HCT116 (cell line): ENCODE data around the gene VWA5B1. TPM values are rescaled to one million over a fixed set of nuclear protein-coding genes. Genes with fewer than 3 reads are reported as not detected.

Source experiments
- ATAC-seq: fragments of 200-7000 bp; cut with Tn5 transposase; 2 replicates; pipeline ENCODE4 v1.9.1; 2020; ENCODE audit warnings: mild to moderate bottlenecking, moderate library complexity
- BruUV-seq: library from RNA; stranded (reverse); fragments of 400-500 nt; replicated peaks from 2 replicates; lab custom pipeline; 2021; lab: Mats Ljungman, UMichigan
- CTCF ChIA-PET: fragments of 300-600 bp; sonication (Branson Sonifier 250); formaldehyde crosslinking; loops from one replicate; lab custom pipeline; 2021; ENCODE audit warnings: antibody characterized with exemption; lab: Charles Lee
- POLR2A ChIA-PET: fragments of 300-600, 350-600 bp; sonication (Branson Sonifier 250); formaldehyde crosslinking; loops from one replicate; lab custom pipeline; 2021; ENCODE audit warnings: antibody characterized with exemption; lab: Charles Lee
- RAD21 ChIA-PET, 2 experiments: fragments of 300-600 bp; sonication (Branson Sonifier 250); formaldehyde crosslinking; loops; one replicate each; lab custom pipeline; 2023; ENCODE audit warnings: low total read pairs in 2 of 2; ENCODE audit not compliant: uncharacterized antibody in 2 of 2, unreplicated experiment in 2 of 2, low non-redundant PET in 1 of 2; lab: Charles Lee
- DNase-seq: peaks from one replicate; pipeline ENCODE4 v3.0.0-alpha.2; 2010; ENCODE audit warnings: low read depth, low spot score
- H2AFZ ChIP-seq: fragments of 200-600 bp; shearing (Covaris generic), sonication (generic); 2 replicates; pipeline ENCODE4 v1.6.1; 2017; ENCODE audit warnings: low read depth, mixed run types, mixed read lengths, antibody characterized with exemption, low read length; ENCODE audit not compliant: poor library complexity, severe bottlenecking
- H3K27ac ChIP-seq: 2 replicates; pipeline ENCODE4 v1.5.1; 2012; ENCODE audit warnings: low read depth, low read length
- H3K27me3 ChIP-seq: fragments of 200-600 bp; sonication (generic); 2 replicates; pipeline ENCODE4 v1.6.1; 2016; ENCODE audit warnings: mixed run types, low read length, mixed read lengths; ENCODE audit not compliant: insufficient read depth
- H3K36me3 ChIP-seq, 2 experiments: fragments of 200-500 bp in 1 of 2; fragments of 200-600 bp in 1 of 2; sonication (Bioruptor generic) in 1 of 2; sonication (generic) in 1 of 2; 2 replicates each; pipeline versions ENCODE4 v1.5.1 to v1.6.1; 2014 to 2016; ENCODE audit warnings: low read length in 2 of 2, inconsistent platforms in 1 of 2, mixed read lengths in 1 of 2, mixed run types in 1 of 2; ENCODE audit not compliant: insufficient read depth in 2 of 2, control insufficient read depth in 1 of 2
- H3K4me1 ChIP-seq, 2 experiments: fragments of 200-600 bp in 1 of 2; sonication (generic) in 1 of 2; 2 replicates each; pipeline versions ENCODE4 v1.5.1 to v1.6.1; 2012 to 2017; ENCODE audit warnings: low read length in 2 of 2, inconsistent platforms in 1 of 2, mild to moderate bottlenecking in 1 of 2, mixed read lengths in 1 of 2, mixed run types in 1 of 2, moderate library complexity in 1 of 2; ENCODE audit not compliant: insufficient read depth in 2 of 2, control insufficient read depth in 1 of 2
- H3K4me2 ChIP-seq: fragments of 200-600 bp; sonication (generic); 2 replicates; pipeline ENCODE4 v1.6.1; 2017; ENCODE audit warnings: mixed run types, low read length, mixed read lengths
- H3K4me3 ChIP-seq, 2 experiments: fragments of 200-600 bp in 1 of 2; sonication (generic) in 1 of 2; replicated peaks in 1 of 2; 2 replicates each; pipeline ENCODE4 v1.5.1; 2011 to 2016; ENCODE audit warnings: low read length in 2 of 2, control low read depth in 1 of 2, low read depth in 1 of 2, mild to moderate bottlenecking in 1 of 2, mixed read lengths in 1 of 2, mixed run types in 1 of 2
- H3K79me2 ChIP-seq: fragments of 200-600 bp; sonication (generic); 2 replicates; pipeline ENCODE4 v1.6.1; 2017; ENCODE audit warnings: mild to moderate bottlenecking, mixed run types, low read length, moderate library complexity, mixed read lengths; ENCODE audit not compliant: insufficient read depth
- H3K9ac ChIP-seq: fragments of 200-600 bp; sonication (generic); 2 replicates; pipeline ENCODE4 v1.6.1; 2016; ENCODE audit warnings: low read length, mixed read lengths
- H3K9me2 ChIP-seq: fragments of 200-600 bp; sonication (generic), shearing (Covaris generic); 2 replicates; pipeline ENCODE4 v1.6.1; 2017; ENCODE audit warnings: mixed run types, mild to moderate bottlenecking, moderate library complexity; ENCODE audit not compliant: insufficient read depth
- H3K9me3 ChIP-seq, 2 experiments: fragments of 200-500 bp in 1 of 2; fragments of 200-600 bp in 1 of 2; sonication (Bioruptor generic) in 1 of 2; sonication (generic) in 1 of 2; 2 replicates each; pipeline ENCODE4 v1.6.1; 2014 to 2017; ENCODE audit warnings: low read length in 2 of 2, mixed read lengths in 2 of 2, inconsistent platforms in 1 of 2, low read depth in 1 of 2, mild to moderate bottlenecking in 1 of 2, mixed run types in 1 of 2, moderate library complexity in 1 of 2; ENCODE audit not compliant: control insufficient read depth in 1 of 2, insufficient read depth in 1 of 2
- H4K20me1 ChIP-seq: fragments of 200-600 bp; sonication (generic), shearing (Covaris generic); 2 replicates; pipeline ENCODE4 v1.6.1; 2017; ENCODE audit warnings: mixed run types, mild to moderate bottlenecking, moderate library complexity; ENCODE audit not compliant: insufficient read depth
- CBX3 ChIP-seq: IDR thresholded peaks from 2 replicates; pipeline ENCODE4 v1.6.1; 2012; ENCODE audit warnings: low read depth
- CEBPB ChIP-seq: IDR thresholded peaks from 2 replicates; pipeline ENCODE4 v1.6.1; 2012; ENCODE audit warnings: low read depth
- EGR1 ChIP-seq: IDR thresholded peaks from 2 replicates; pipeline ENCODE4 v1.6.1; 2012; ENCODE audit warnings: low read depth
- ELF1 ChIP-seq: IDR thresholded peaks from 2 replicates; pipeline ENCODE4 v1.6.1; 2012; ENCODE audit warnings: low read depth, borderline replicate concordance
- EZH2 ChIP-seq: fragments of 200-600 bp; sonication (generic); IDR thresholded peaks from 2 replicates; pipeline ENCODE4 v1.6.1; 2017; ENCODE audit warnings: antibody characterized with exemption, mixed run types
- EZH2phosphoT487 ChIP-seq: fragments of 200-600 bp; IDR thresholded peaks from 2 replicates; pipeline ENCODE4 v1.6.1; 2018; ENCODE audit warnings: antibody characterized with exemption, borderline replicate concordance
- FOSL1 ChIP-seq: IDR thresholded peaks from 2 replicates; pipeline ENCODE4 v1.6.1; 2012; ENCODE audit warnings: low read depth
- POLR2AphosphoS5 ChIP-seq: IDR thresholded peaks from 2 replicates; pipeline ENCODE4 v1.6.1; 2011; ENCODE audit warnings: mild to moderate bottlenecking, low read depth, low read length, moderate library complexity
- RAD21 ChIP-seq: IDR thresholded peaks from 2 replicates; pipeline ENCODE4 v1.6.1; 2012; ENCODE audit warnings: low read depth, mild to moderate bottlenecking
- SIN3A ChIP-seq: IDR thresholded peaks from 2 replicates; pipeline ENCODE4 v1.6.1; 2012; ENCODE audit warnings: low read depth
- SP1 ChIP-seq: IDR thresholded peaks from 2 replicates; pipeline ENCODE4 v1.6.1; 2012; ENCODE audit warnings: low read depth
- SRF ChIP-seq: IDR thresholded peaks from 2 replicates; pipeline ENCODE4 v1.6.1; 2012; ENCODE audit warnings: low read depth
- TCF7L2 ChIP-seq: IDR thresholded peaks from 2 replicates; pipeline ENCODE4 v1.7.0; 2011; ENCODE audit warnings: borderline replicate concordance, inconsistent platforms; ENCODE audit not compliant: insufficient read depth, insufficient read length; ENCODE audit errors: extremely low read depth
- YY1 ChIP-seq: IDR thresholded peaks from 2 replicates; pipeline ENCODE4 v1.6.1; 2011; ENCODE audit warnings: low read length, low read depth, moderate library complexity, mild to moderate bottlenecking; ENCODE audit not compliant: insufficient replicate concordance; ENCODE audit errors: extremely low read depth
- ZFX ChIP-seq: fragments of 450-650 bp; IDR thresholded peaks from 2 replicates; pipeline ENCODE4 v1.6.1; 2017
- ZNF274 ChIP-seq: fragments of 200-500 bp; sonication (Bioruptor generic); IDR thresholded peaks from 2 replicates; pipeline ENCODE4 v1.6.1; 2014; ENCODE audit warnings: mild to moderate bottlenecking, low read depth, low read length, inconsistent platforms
- intact Hi-C: fragments of 100-400 bp; cut with micrococcal nuclease; formaldehyde crosslinking; loops from 2 replicates; pipeline ENCODE4 v1.10.0; 2022
- total RNA-seq: library from RNA; stranded (reverse); gene quantifications from one replicate; pipeline ENCODE4 v1.2.1, GENCODE V29; 2021; ENCODE audit not compliant: unreplicated experiment
- TF ChIP-seq, protein P1 (sequence below): IDR thresholded peaks from 2 replicates; pipeline ENCODE4 v1.6.1; 2012
- TF ChIP-seq, protein P2 (sequence below): IDR thresholded peaks from 2 replicates; pipeline ENCODE4 v1.6.1; 2012; ENCODE audit warnings: low read depth
- TF ChIP-seq, protein P3 (sequence below): IDR thresholded peaks from 2 replicates; pipeline ENCODE4 v1.6.1; 2011; ENCODE audit warnings: mild to moderate bottlenecking, low read length, moderate library complexity; ENCODE audit not compliant: insufficient replicate concordance; ENCODE audit errors: extremely low read depth
- TF ChIP-seq, protein P4 (sequence below): IDR thresholded peaks from 2 replicates; pipeline ENCODE4 v1.6.1; 2012
- TF ChIP-seq, protein P5 (sequence below), 3 experiments: fragments of 200-600 bp in 1 of 3; sonication (generic) in 1 of 3; IDR thresholded peaks in 2 of 3; conservative IDR thresholded peaks in 1 of 3; 2 replicates each; pipeline ENCODE4 v1.5.1; 2012 to 2017; ENCODE audit warnings: low read depth in 2 of 3, low read length in 2 of 3, antibody characterized with exemption in 1 of 3, borderline replicate concordance in 1 of 3, control low read depth in 1 of 3, mild to moderate bottlenecking in 1 of 3, mixed read lengths in 1 of 3, mixed run types in 1 of 3, moderate library complexity in 1 of 3; ENCODE audit not compliant: insufficient read depth in 1 of 3

The VWA5B1 gene
- total RNA-seq, 1 experiment from 2014 or later: not detected

DNA sequence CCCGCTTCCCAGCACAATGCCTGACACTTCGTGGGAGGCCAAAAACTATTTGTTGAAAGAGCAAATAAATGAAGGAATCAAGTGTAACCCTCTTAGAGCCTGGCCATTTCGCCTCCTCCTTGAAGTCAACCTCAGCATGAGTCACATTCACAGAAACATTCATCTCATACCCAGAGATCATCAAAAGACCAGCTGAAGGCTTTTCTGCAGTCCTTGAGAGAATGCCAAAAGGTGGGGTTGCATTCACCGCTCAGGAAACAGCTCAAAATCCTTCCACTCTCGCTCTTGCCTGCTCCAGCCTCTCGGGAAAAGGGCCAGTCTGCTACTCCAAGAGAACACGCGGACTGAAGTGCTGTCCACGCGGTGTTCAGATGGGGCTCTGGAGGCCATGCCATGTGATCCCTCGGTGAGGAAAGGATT is 90.0 kb downstream of the VWA5B1 start:
- ChIA-PET CTCF (interaction anchor here (3.2 kb wide), 1 partner anchor 19 kb away, joined by 14 read pairs; no protein-coding TSS in a partner anchor), RAD21 (no interaction called here), POLR2A (no interaction called here)
- H3K79me2 ChIP-seq: no peaks in the 10 kb centered on the region
- H3K9ac ChIP-seq: no peak overlapping the region
- H3K36me3 ChIP-seq: no peaks in the 10 kb centered on the region
- H3K9me3 ChIP-seq: no peaks in the 10 kb centered on the region
- H3K4me2 ChIP-seq: peak overlapping the region; percentile 66
- peaks cover 7% of the 10 kb centered on the region; the same call in 1 of the 2 replicates for H3K27me3 ChIP-seq
- BruUV-seq: no TSS peak
- H3K4me1 ChIP-seq: peaks cover 4 to 28% of the 10 kb centered on the region in 2 experiments; a peak in 3 of 4 replicates
- H3K4me3 ChIP-seq: no peak overlapping the region
- H2AFZ ChIP-seq: peak overlapping the region; percentile 6
- intact Hi-C loops: no loop called here
- DNase-seq (peak; percentile 23), ATAC-seq (peak; percentile 49)
- no peak overlapping the region for H3K27ac ChIP-seq
- no peaks in the 10 kb centered on the region for H3K9me2 ChIP-seq
- no peaks in the 10 kb centered on the region for H4K20me1 ChIP-seq
- TF ChIP-seq YY1 (no peak), SIN3A (no peak), CBX3 (no peak), TCF7L2 (peak; percentile 52), EZH2 (no peak), ZFX (no peak), POLR2AphosphoS5 (no peak), ZNF274 (no peak), ELF1 (no peak), CEBPB (no peak), RAD21 (no peak), FOSL1 (peak; percentile 44; the same call in 1 of the 2 replicates), SRF (no peak), SP1 (0 out of 2 replicates have a peak, but pooled peaks have one; percentile 27), EGR1 (no peak), EZH2phosphoT487 (no peak)
- TF ChIP-seq, protein P1, sequence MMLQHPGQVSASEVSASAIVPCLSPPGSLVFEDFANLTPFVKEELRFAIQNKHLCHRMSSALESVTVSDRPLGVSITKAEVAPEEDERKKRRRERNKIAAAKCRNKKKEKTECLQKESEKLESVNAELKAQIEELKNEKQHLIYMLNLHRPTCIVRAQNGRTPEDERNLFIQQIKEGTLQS: no peak
- TF ChIP-seq, protein P2, sequence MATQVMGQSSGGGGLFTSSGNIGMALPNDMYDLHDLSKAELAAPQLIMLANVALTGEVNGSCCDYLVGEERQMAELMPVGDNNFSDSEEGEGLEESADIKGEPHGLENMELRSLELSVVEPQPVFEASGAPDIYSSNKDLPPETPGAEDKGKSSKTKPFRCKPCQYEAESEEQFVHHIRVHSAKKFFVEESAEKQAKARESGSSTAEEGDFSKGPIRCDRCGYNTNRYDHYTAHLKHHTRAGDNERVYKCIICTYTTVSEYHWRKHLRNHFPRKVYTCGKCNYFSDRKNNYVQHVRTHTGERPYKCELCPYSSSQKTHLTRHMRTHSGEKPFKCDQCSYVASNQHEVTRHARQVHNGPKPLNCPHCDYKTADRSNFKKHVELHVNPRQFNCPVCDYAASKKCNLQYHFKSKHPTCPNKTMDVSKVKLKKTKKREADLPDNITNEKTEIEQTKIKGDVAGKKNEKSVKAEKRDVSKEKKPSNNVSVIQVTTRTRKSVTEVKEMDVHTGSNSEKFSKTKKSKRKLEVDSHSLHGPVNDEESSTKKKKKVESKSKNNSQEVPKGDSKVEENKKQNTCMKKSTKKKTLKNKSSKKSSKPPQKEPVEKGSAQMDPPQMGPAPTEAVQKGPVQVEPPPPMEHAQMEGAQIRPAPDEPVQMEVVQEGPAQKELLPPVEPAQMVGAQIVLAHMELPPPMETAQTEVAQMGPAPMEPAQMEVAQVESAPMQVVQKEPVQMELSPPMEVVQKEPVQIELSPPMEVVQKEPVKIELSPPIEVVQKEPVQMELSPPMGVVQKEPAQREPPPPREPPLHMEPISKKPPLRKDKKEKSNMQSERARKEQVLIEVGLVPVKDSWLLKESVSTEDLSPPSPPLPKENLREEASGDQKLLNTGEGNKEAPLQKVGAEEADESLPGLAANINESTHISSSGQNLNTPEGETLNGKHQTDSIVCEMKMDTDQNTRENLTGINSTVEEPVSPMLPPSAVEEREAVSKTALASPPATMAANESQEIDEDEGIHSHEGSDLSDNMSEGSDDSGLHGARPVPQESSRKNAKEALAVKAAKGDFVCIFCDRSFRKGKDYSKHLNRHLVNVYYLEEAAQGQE: no peak
- TF ChIP-seq, protein P3, sequence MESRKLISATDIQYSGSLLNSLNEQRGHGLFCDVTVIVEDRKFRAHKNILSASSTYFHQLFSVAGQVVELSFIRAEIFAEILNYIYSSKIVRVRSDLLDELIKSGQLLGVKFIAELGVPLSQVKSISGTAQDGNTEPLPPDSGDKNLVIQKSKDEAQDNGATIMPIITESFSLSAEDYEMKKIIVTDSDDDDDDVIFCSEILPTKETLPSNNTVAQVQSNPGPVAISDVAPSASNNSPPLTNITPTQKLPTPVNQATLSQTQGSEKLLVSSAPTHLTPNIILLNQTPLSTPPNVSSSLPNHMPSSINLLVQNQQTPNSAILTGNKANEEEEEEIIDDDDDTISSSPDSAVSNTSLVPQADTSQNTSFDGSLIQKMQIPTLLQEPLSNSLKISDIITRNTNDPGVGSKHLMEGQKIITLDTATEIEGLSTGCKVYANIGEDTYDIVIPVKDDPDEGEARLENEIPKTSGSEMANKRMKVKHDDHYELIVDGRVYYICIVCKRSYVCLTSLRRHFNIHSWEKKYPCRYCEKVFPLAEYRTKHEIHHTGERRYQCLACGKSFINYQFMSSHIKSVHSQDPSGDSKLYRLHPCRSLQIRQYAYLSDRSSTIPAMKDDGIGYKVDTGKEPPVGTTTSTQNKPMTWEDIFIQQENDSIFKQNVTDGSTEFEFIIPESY: no peak
- TF ChIP-seq, protein P4, sequence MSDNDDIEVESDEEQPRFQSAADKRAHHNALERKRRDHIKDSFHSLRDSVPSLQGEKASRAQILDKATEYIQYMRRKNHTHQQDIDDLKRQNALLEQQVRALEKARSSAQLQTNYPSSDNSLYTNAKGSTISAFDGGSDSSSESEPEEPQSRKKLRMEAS: no peak; the same call in 1 of the 2 replicates
- TF ChIP-seq, protein P5, sequence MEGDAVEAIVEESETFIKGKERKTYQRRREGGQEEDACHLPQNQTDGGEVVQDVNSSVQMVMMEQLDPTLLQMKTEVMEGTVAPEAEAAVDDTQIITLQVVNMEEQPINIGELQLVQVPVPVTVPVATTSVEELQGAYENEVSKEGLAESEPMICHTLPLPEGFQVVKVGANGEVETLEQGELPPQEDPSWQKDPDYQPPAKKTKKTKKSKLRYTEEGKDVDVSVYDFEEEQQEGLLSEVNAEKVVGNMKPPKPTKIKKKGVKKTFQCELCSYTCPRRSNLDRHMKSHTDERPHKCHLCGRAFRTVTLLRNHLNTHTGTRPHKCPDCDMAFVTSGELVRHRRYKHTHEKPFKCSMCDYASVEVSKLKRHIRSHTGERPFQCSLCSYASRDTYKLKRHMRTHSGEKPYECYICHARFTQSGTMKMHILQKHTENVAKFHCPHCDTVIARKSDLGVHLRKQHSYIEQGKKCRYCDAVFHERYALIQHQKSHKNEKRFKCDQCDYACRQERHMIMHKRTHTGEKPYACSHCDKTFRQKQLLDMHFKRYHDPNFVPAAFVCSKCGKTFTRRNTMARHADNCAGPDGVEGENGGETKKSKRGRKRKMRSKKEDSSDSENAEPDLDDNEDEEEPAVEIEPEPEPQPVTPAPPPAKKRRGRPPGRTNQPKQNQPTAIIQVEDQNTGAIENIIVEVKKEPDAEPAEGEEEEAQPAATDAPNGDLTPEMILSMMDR (IDR thresholded peaks at IDR 0.05 in 2 of 3, conservative IDR thresholded peaks at IDR 0.05 in 1 of 3; ENCODE audit: borderline replicate concordance in 1 of 3, insufficient read depth in 1 of 3, low read depth in 2 of 3, low read length in 2 of 3): no peak
